A673 (cell line): ENCODE results near the gene UHRF1. TPM values are rescaled to one million over a fixed set of nuclear protein-coding genes. Genes with fewer than 3 reads are reported as not detected.

Source experiments
- Bru-seq: library from RNA; stranded (reverse); fragments of 400-500 nt; gene quantifications from one replicate; lab custom pipeline; 2021; lab: Mats Ljungman, UMichigan
- BruChase-seq, 2 experiments: library from RNA; stranded (reverse); fragments of 400-500 nt; gene quantifications; one replicate each; lab custom pipeline; 2021; lab: Mats Ljungman, UMichigan
- BruUV-seq: library from RNA; stranded (reverse); fragments of 400-500 nt; replicated peaks from 2 replicates; lab custom pipeline; 2021; lab: Mats Ljungman, UMichigan
- CTCF ChIA-PET: fragments of 300-600 bp; sonication (Branson Sonifier 250); formaldehyde crosslinking; loops from one replicate; lab custom pipeline; 2022; ENCODE audit warnings: antibody characterized with exemption; lab: Charles Lee
- POLR2A ChIA-PET: fragments of 300-600 bp; sonication (Branson Sonifier 250); formaldehyde crosslinking; loops from one replicate; lab custom pipeline; 2022; ENCODE audit warnings: antibody characterized with exemption; ENCODE audit not compliant: low non-redundant PET; lab: Charles Lee
- DNase-seq: peaks from one replicate; pipeline ENCODE4 v3.0.0-alpha.2; 2015; ENCODE audit warnings: low spot score
- H3K27ac ChIP-seq: fragments of 200-600 bp; sonication (generic); 2 replicates; pipeline ENCODE4 v1.5.1; 2016; ENCODE audit warnings: mixed run types, low read depth, mild to moderate bottlenecking, mixed read lengths, antibody characterized with exemption, low read length; ENCODE audit not compliant: poor library complexity, severe bottlenecking
- H3K27me3 ChIP-seq: fragments of 200-600 bp; sonication (generic); replicated peaks from 2 replicates; pipeline ENCODE4 v1.6.1; 2017; ENCODE audit warnings: mixed run types, low read depth, mild to moderate bottlenecking, mixed read lengths, antibody characterized with exemption, low read length; ENCODE audit not compliant: insufficient read depth, poor library complexity
- H3K36me3 ChIP-seq: fragments of 200-600 bp; sonication (generic); 2 replicates; pipeline ENCODE4 v1.6.1; 2016; ENCODE audit warnings: mixed run types, mild to moderate bottlenecking, mixed read lengths, antibody characterized with exemption, low read length; ENCODE audit not compliant: insufficient read depth, poor library complexity, severe bottlenecking
- H3K4me1 ChIP-seq: fragments of 200-600 bp; sonication (generic); 2 replicates; pipeline ENCODE4 v1.6.1; 2017; ENCODE audit warnings: mixed run types, mild to moderate bottlenecking, mixed read lengths, antibody characterized with exemption, low read length; ENCODE audit not compliant: insufficient read depth, poor library complexity, severe bottlenecking
- H3K4me3 ChIP-seq: fragments of 200-600 bp; sonication (generic); 2 replicates; pipeline ENCODE4 v1.5.1; 2016; ENCODE audit warnings: low read depth, mixed run types, mild to moderate bottlenecking, mixed read lengths, low read length; ENCODE audit not compliant: poor library complexity, severe bottlenecking
- H3K9me3 ChIP-seq: fragments of 200-600 bp; sonication (generic); 2 replicates; pipeline ENCODE4 v1.6.1; 2016; ENCODE audit warnings: mixed run types, low read depth, mild to moderate bottlenecking, mixed read lengths, antibody characterized with exemption, low read length; ENCODE audit not compliant: poor library complexity, severe bottlenecking
- CTCF ChIP-seq: fragments of 300-800, 200-600 bp; sonication (generic); conservative IDR thresholded peaks from 2 replicates; pipeline ENCODE4 v1.5.1; 2017; ENCODE audit warnings: low read depth, mild to moderate bottlenecking, antibody characterized with exemption, low read length, moderate library complexity, mixed read lengths
- EZH2 ChIP-seq: fragments of 200-600 bp; sonication (generic); IDR thresholded peaks from 2 replicates; pipeline ENCODE4 v1.6.1; 2017; ENCODE audit warnings: borderline replicate concordance, low read depth, mild to moderate bottlenecking, mixed read lengths, antibody characterized with exemption, low read length; ENCODE audit not compliant: poor library complexity, severe bottlenecking
- intact Hi-C: fragments of 100-400 bp; cut with micrococcal nuclease; formaldehyde crosslinking; loops from one replicate; pipeline ENCODE4 v1.10.0; 2022; ENCODE audit not compliant: unreplicated experiment
- long read RNA-seq: library from polyadenylated mRNA; stranded (forward); transcript quantifications from one replicate; pipeline ENCODE4 v2.0.0, GENCODE V29; 2022
- total RNA-seq: library from RNA; stranded (reverse); gene quantifications from 2 replicates; pipeline ENCODE4 v1.2.3, GENCODE V29; 2021

The UHRF1 gene
- total RNA-seq (192 and 203 TPM in 2 replicates), Bru-seq, nascent RNA (percentile 84 among the genes with signal in this experiment), BruChase-seq, experiment 1, labeled RNA remaining after a 2-hour chase (percentile 85 among the genes with signal in this experiment), BruChase-seq, experiment 2, labeled RNA remaining after a 6-hour chase (percentile 94 among the genes with signal in this experiment)
- long read RNA-seq, transcript UHRF1-206 (16 exons, 3,230 nt): minor isoform, 11 of 924 reads
- long read RNA-seq, transcript UHRF1-205 (17 exons, 3,965 nt): major isoform, 536 of 924 reads
- long read RNA-seq, transcript UHRF1-203 (17 exons, 2,651 nt): minor isoform, 155 of 924 reads
- long read RNA-seq, partial matches to known transcripts: 148 of 924 reads
- long read RNA-seq, other reads (novel, unspliced or antisense): 71 of 924 reads

DNA sequence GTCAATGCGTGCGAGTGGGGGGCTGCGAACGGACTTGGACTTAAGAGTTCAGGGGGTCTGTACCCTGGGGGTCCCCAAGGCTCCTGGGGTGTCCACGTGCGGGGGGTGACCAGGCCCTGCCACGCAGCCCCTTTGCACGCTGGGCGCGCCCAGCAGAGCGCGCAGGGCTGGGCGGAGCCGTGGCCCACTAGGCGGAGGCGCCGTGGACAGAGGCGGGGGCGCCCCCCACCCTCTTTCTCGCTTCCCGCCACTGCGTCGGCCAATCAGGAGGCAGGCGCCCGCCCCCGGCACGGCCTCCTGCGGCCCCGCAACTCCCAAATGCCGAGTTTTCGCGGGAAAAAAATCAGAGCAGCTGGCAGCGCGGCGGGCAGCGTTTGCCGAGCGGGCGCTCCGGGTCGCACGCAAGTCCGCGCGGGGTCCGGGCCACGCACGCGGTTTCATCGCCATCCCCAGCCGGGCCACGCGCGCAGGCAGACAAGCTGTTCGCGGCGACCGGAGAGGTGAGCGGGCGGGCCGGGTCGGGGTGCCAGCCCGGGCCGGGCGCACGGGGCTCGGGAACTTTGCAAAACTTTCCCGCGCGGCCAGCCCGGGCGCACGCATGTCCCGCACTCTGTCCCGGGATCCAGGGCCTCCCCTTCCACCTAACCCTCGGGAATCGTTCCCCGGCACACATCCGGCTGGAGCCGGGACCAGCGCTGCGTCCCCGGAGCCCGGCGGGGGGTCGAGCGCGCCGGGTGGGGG, at the start of gene UHRF1:
TSS of gene UHRF1 (plus strand) at position 346 of the 741 bp plus-strand sequence. CDS start 1,385 bp downstream, outside the sequence.
- Histone ChIP-seq H3K27ac (peak within 1 kb of the TSS; percentile 91), H3K36me3 (peaks cover 34% of the 10 kb centered on the region), H3K4me3 (peak within 1 kb of the TSS; percentile 62), H3K27me3 (no peaks in the 10 kb centered on the region), H3K4me1 (peaks cover 28% of the 10 kb centered on the region), H3K9me3 (no peaks in the 10 kb centered on the region)
- no TSS peak for BruUV-seq
- POLR2A ChIA-PET: interaction anchor here (0.7 kb wide), 1 partner anchor 132 kb away, joined by 7 read pairs; no protein-coding TSS in a partner anchor
- CTCF ChIA-PET: interaction anchor here (0.6 kb wide), 1 partner anchor 180 kb away, joined by 3 read pairs; no protein-coding TSS in a partner anchor
- intact Hi-C loops: no loop called here
- TF ChIP-seq CTCF (no peak), EZH2 (no peak)
- DNase-seq: peak; percentile 91

DNA sequence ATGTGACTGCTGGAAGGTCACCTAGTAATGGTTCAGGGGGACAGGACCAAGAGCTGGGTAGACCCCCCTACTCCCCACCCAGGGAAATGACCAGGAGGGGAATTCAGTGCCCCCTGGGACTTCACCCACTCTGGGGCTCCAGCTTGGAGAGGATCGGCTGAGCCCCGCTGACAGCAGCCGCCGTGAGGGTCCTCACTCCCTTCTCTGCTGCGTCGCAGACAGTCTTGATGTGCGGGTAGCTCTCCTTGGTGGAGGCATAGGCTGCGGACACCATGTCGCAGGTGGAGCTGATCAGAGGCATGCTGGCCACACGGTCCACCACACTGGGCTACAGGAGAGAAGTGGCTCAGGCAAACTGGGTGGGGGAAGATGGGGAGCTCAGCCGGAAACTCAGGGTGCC, 49.6 kb upstream of the UHRF1 start:
- CTCF ChIA-PET: interaction anchor here (0.7 kb wide), 1 partner anchor 8 kb away, joined by 3 read pairs; no protein-coding TSS in a partner anchor
- H3K27ac ChIP-seq: no peak overlapping the region
- no peak for DNase-seq
- H3K27me3 ChIP-seq: no peaks in the 10 kb centered on the region
- TF ChIP-seq CTCF (no peak), EZH2 (no peak)
- peaks cover 4% of the 10 kb centered on the region for H3K4me1 ChIP-seq
- intact Hi-C loops: no loop called here
- H3K36me3 ChIP-seq: peaks cover 3% of the 10 kb centered on the region
- BruUV-seq: no TSS peak
- no peaks in the 10 kb centered on the region for H3K9me3 ChIP-seq
- no peak overlapping the region for H3K4me3 ChIP-seq
- POLR2A ChIA-PET: no interaction called here

DNA sequence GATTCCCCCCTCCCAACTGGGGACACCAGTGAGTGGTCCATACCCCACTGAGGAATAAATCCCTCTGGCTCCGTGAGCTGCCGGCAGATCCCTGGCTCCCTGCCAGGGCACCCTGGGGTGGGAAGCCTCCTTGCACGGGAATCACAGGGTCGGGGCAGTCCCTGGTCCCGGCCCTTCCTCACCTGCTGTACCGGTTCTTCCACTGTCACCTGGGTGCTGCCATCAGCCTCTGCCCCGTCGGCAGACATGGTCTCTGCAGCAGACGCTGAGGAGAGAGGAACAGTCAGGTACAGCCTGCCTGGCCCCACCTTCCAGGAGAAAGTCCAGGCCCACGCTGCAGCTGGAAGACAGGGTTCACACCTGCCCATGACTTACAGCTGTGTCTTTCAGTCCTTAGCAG, 48.2 kb upstream of the UHRF1 start:
- no peaks in the 10 kb centered on the region for H3K9me3 ChIP-seq
- H3K27me3 ChIP-seq: no peaks in the 10 kb centered on the region
- peaks cover 5% of the 10 kb centered on the region for H3K4me1 ChIP-seq
- intact Hi-C loops: no loop called here
- peaks cover 3% of the 10 kb centered on the region for H3K36me3 ChIP-seq
- peak; percentile 35 for DNase-seq
- POLR2A ChIA-PET: no interaction called here
- TF ChIP-seq CTCF: no peak
- TF ChIP-seq EZH2: no peak
- BruUV-seq: no TSS peak
- H3K27ac ChIP-seq: no peak overlapping the region
- H3K4me3 ChIP-seq: no peak overlapping the region
- CTCF ChIA-PET: interaction anchor here (0.9 kb wide), 1 partner anchor 9 kb away, joined by 3 read pairs; no protein-coding TSS in a partner anchor
